Thyroid gland (tissue), 4 donors: ENCODE measurements around the gene IMPDH1. TPM values are rescaled to one million over a fixed set of nuclear protein-coding genes. Genes with fewer than 3 reads are reported as not detected.

Experiments
- DNase-seq, 2 donors: peaks; one replicate each; pipeline ENCODE4 v3.0.0-alpha.2; 2019
- H3K27ac ChIP-seq, 3 donors: fragments of 200-600 bp; sonication (generic); 1 replicate in 2 of 3; 2 replicates in 1 of 3; pipeline ENCODE4 v1.5.1; 2016 to 2019; ENCODE audit warnings: mild to moderate bottlenecking in 1 of 3, moderate library complexity in 1 of 3
- H3K27me3 ChIP-seq: fragments of 200-600 bp; sonication (generic); one replicate; pipeline ENCODE4 v1.5.1; 2019
- H3K36me3 ChIP-seq, 2 donors: fragments of 200-600 bp; sonication (generic); one replicate each; pipeline ENCODE4 v1.5.1; 2016 to 2019
- H3K4me1 ChIP-seq, 2 donors: fragments of 200-600 bp; sonication (generic); one replicate each; pipeline ENCODE4 v1.5.1; 2017 to 2019
- H3K4me3 ChIP-seq, 3 donors: fragments of 200-600 bp; sonication (generic); replicated peaks in 1 of 3; 1 replicate in 2 of 3; 2 replicates in 1 of 3; pipeline ENCODE4 v1.5.1; 2016; ENCODE audit warnings: mild to moderate bottlenecking in 1 of 3
- H3K9me3 ChIP-seq: fragments of 200-600 bp; sonication (generic); one replicate; pipeline ENCODE4 v1.5.1; 2017
- CTCF ChIP-seq, 6 experiments: fragments of 200-600 bp in 3 of 6; fragments of 450-650 bp in 3 of 6; sonication (generic) in 3 of 6; IDR thresholded peaks; one replicate each; pipeline ENCODE4 v1.5.1; 2016 to 2019; ENCODE audit warnings: antibody characterized with exemption in 6 of 6, mild to moderate bottlenecking in 2 of 6, inconsistent platforms in 1 of 6, moderate library complexity in 1 of 6
- POLR2A ChIP-seq, 2 donors: fragments of 450-650 bp; IDR thresholded peaks; one replicate each; pipeline ENCODE4 v1.6.1; 2017; ENCODE audit warnings: antibody characterized with exemption in 2 of 2, mild to moderate bottlenecking in 2 of 2, moderate library complexity in 1 of 2
- WGBS, 2 donors: methylation state at CpG; one replicate each; pipeline ENCODE4 v1.1.5; 2017; 5-methylcytosine and 5-hydroxymethylcytosine counted together
- intact Hi-C: fragments of 100-400 bp; cut with DNase I; formaldehyde crosslinking; loops from one replicate; pipeline ENCODE4 v1.15.1; 2023
- total RNA-seq, 4 donors: library from RNA; depleted of rRNA; stranded (reverse); fragments of >200 nt; gene quantifications; one replicate each; pipeline ENCODE4 v1.2.3, GENCODE V29; 2016

IMPDH1 gene
- total RNA-seq, 4 donors from 2014 or later, result 12.3 to 37.9 (median 22.9) TPM

- Histone ChIP-seq H3K9me3 (no peaks in the 10 kb centered on the region), H3K36me3 (no peaks in the 10 kb centered on the region), H3K4me1 (peaks cover 18 to 22% of the 10 kb centered on the region in 2 donors), H3K27me3 (no peaks in the 10 kb centered on the region), H3K4me3 (no peak overlapping the region), H3K27ac (no peak overlapping the region)
- WGBS, 2 donors, result 93 to 96% methylated on average over 5 of the region's 5 CpGs
- intact Hi-C loops, result no loop called here
- no peak for DNase-seq
- no peak for TF ChIP-seq POLR2A (IDR thresholded peaks at IDR 0.05)
- no peak for TF ChIP-seq CTCF (IDR thresholded peaks at IDR 0.05)
Observed at GRCh38 chr7:128450913-128451312, 41.1 kb upstream of the IMPDH1 start.

GRCh38 chr7:128450409-128450808, 40.6 kb upstream of the IMPDH1 start:
- H3K9me3 ChIP-seq, result no peaks in the 10 kb centered on the region
- TF ChIP-seq POLR2A (IDR thresholded peaks at IDR 0.05) (no peak), CTCF (IDR thresholded peaks at IDR 0.05) (no peak)
- intact Hi-C loops, result no loop called here
- peaks cover 18 to 22% of the 10 kb centered on the region in 2 donors for H3K4me1 ChIP-seq
- no peak overlapping the region for H3K4me3 ChIP-seq
- WGBS, 2 donors, result 71 to 73% methylated on average over 4 of the region's 4 CpGs
- H3K36me3 ChIP-seq, result no peaks in the 10 kb centered on the region
- H3K27me3 ChIP-seq, result no peaks in the 10 kb centered on the region
- no peak for DNase-seq
- H3K27ac ChIP-seq, result no peak overlapping the region

- WGBS, 2 donors, result 93 to 94% methylated on average over 6 of the region's 6 CpGs
- intact Hi-C loops, result no loop called here
- no peak overlapping the region for H3K4me3 ChIP-seq
Observed at GRCh38 chr7:128448751-128449302, 39.0 kb upstream of the IMPDH1 start.

GRCh38 chr7:128447941-128448564, 38.3 kb upstream of the IMPDH1 start:
- DNase-seq, result no peak
- Histone ChIP-seq H3K36me3 (no peaks in the 10 kb centered on the region), H3K4me1 (no peaks in the 10 kb centered on the region), H3K4me3 (no peak overlapping the region), H3K27ac (no peak overlapping the region), H3K9me3 (no peaks in the 10 kb centered on the region), H3K27me3 (no peaks in the 10 kb centered on the region)
- TF ChIP-seq POLR2A (IDR thresholded peaks at IDR 0.05) (no peak), CTCF (IDR thresholded peaks at IDR 0.05) (no peak)
- intact Hi-C loops, result no loop called here
- 70 to 76% methylated on average over 4 of the region's 4 CpGs for WGBS, 2 donors

More at GRCh38 chr7:128448751-128449302, 39.0 kb upstream of the IMPDH1 start:
- no peaks in the 10 kb centered on the region for H3K9me3 ChIP-seq
- H3K4me1 ChIP-seq, result peaks cover 4 to 7% of the 10 kb centered on the region in 2 donors
- H3K36me3 ChIP-seq, result no peaks in the 10 kb centered on the region
- no peak overlapping the region for H3K27ac ChIP-seq
- TF ChIP-seq CTCF (IDR thresholded peaks at IDR 0.05) (no peak), POLR2A (IDR thresholded peaks at IDR 0.05) (no peak)
- no peaks in the 10 kb centered on the region for H3K27me3 ChIP-seq
- no peak for DNase-seq

- Histone ChIP-seq H3K4me1 (no peaks in the 10 kb centered on the region), H3K4me3 (no peak overlapping the region), H3K27ac (no peak overlapping the region), H3K36me3 (no peaks in the 10 kb centered on the region), H3K9me3 (no peaks in the 10 kb centered on the region), H3K27me3 (no peaks in the 10 kb centered on the region)
- no peak for DNase-seq
- intact Hi-C loops, result no loop called here
- TF ChIP-seq CTCF (IDR thresholded peaks at IDR 0.05) (no peak), POLR2A (IDR thresholded peaks at IDR 0.05) (no peak)
- 61 to 67% methylated on average over 4 to 5 of the region's 5 CpGs for WGBS, 2 donors
Observed at GRCh38 chr7:128446306-128446705, 36.5 kb upstream of the IMPDH1 start.
